PC-3 (cell line): Measurements from ENCODE around the gene SUGT1.

Experiments
- EZH2 ChIP-seq: fragments of 300-600 bp; sonication (generic); IDR thresholded peaks from one replicate; pipeline ENCODE4 v1.6.1; 2017; ENCODE audit warnings: antibody characterized with exemption, mild to moderate bottlenecking, low read length; ENCODE audit not compliant: unreplicated experiment
- EZH2phosphoT487 ChIP-seq: fragments of 300-600 bp; sonication (generic); IDR thresholded peaks from 2 replicates; pipeline ENCODE4 v1.6.1; 2018; ENCODE audit warnings: mild to moderate bottlenecking, antibody characterized with exemption, low read length, borderline replicate concordance
- TF ChIP-seq, protein P1 (sequence below): fragments of 300-600 bp; sonication (generic); conservative IDR thresholded peaks from 2 replicates; pipeline ENCODE4 v1.5.1; 2017; ENCODE audit warnings: antibody characterized with exemption, low read depth, mild to moderate bottlenecking, low read length

GRCh38 chr13:52749419-52749818 lies 96.8 kb downstream of the SUGT1 start:
- TF ChIP-seq, protein P1, sequence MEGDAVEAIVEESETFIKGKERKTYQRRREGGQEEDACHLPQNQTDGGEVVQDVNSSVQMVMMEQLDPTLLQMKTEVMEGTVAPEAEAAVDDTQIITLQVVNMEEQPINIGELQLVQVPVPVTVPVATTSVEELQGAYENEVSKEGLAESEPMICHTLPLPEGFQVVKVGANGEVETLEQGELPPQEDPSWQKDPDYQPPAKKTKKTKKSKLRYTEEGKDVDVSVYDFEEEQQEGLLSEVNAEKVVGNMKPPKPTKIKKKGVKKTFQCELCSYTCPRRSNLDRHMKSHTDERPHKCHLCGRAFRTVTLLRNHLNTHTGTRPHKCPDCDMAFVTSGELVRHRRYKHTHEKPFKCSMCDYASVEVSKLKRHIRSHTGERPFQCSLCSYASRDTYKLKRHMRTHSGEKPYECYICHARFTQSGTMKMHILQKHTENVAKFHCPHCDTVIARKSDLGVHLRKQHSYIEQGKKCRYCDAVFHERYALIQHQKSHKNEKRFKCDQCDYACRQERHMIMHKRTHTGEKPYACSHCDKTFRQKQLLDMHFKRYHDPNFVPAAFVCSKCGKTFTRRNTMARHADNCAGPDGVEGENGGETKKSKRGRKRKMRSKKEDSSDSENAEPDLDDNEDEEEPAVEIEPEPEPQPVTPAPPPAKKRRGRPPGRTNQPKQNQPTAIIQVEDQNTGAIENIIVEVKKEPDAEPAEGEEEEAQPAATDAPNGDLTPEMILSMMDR, result no peak
- no peak for TF ChIP-seq EZH2
- TF ChIP-seq EZH2phosphoT487, result no peak
